Islet of Langerhans (tissue), 1 donor: ENCODE data around the gene PAFAH1B2.

Experiments used
- FAIRE-seq: peaks from one replicate; lab custom pipeline; 2011; peaks lifted over from hg19 to GRCh38; lab: Jason Lieb, UNC

Gene PAFAH1B2

DNA sequence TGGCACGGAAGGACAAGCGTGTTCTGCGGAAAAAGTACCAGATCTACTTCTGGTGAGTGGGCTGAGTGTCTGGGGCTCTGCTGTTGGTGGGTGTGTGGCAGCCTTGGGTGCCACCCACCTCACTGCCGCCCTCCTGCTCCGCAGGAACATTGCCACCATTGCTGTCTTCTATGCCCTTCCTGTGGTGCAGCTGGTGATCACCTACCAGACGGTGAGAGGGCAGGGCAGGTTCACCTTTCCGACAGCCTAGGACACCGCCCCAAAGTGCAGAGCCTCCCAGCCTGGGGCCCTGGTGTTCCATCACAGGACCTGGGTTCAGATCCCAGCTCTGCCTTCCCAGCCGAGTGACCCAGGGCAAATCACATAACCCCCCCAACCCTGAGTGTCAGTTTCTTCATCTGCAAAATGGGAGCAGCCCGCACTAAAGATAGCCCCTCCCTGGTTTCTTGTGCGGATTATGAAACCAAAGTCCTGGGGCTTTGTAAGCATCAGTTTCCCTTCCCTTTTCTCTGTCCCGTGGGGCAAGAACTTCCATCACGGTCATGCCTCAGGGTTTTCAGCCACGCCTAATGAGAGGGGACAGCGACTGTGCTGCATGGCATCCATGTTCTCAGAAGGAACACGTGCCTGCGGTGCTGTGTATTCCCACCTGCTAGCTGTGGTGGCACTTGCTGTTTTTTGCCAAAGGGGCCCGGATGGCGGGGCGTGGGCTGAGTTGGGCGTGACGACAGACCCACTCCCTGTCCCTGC, 45.3 kb downstream of the PAFAH1B2 start:
- FAIRE-seq, result no peak

- FAIRE-seq, result no peak
Observed at GRCh38 chr11:117189941-117190544, 46.0 kb downstream of the PAFAH1B2 start.

DNA sequence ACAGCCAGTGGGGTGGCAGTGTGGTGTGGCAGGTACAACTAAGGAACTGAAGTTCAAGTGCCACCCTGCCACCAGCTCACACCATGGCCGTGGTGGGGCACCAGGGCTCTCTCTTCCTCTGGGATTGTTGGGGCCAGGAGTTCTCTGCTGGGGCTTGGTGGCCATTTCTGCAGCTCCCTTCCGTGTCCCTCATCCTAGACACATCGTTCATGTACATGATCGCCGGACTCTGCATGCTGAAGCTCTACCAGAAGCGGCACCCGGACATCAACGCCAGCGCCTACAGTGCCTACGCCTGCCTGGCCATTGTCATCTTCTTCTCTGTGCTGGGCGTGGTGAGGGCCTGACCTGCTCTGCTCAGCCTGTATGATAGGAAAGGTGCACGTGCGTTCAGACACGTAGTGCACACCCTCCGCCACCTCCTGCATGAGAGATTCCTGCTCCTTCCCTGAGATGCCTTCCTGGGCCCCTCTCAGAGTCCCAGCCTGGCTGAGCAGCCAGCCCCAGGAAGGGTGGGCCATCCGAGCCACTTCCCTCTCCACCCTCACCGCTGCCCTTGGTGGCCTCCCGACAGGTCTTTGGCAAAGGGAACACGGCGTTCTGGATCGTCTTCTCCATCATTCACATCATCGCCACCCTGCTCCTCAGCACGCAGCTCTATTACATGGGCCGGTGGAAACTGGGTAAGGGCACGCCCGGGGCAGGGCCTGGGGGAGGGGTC, 47.8 kb downstream of the PAFAH1B2 start:
- FAIRE-seq, result no peak

- no peak for FAIRE-seq
Observed at GRCh38 chr11:117192401-117192875, 48.4 kb downstream of the PAFAH1B2 start.

- no peak for FAIRE-seq
Observed at GRCh38 chr11:117193130-117194020, 49.3 kb downstream of the PAFAH1B2 start.

- FAIRE-seq, result no peak
Observed at GRCh38 chr11:117194267-117194666, 50.2 kb downstream of the PAFAH1B2 start.

GRCh38 chr11:117195258-117195657, 51.2 kb downstream of the PAFAH1B2 start:
- FAIRE-seq, result no peak

DNA sequence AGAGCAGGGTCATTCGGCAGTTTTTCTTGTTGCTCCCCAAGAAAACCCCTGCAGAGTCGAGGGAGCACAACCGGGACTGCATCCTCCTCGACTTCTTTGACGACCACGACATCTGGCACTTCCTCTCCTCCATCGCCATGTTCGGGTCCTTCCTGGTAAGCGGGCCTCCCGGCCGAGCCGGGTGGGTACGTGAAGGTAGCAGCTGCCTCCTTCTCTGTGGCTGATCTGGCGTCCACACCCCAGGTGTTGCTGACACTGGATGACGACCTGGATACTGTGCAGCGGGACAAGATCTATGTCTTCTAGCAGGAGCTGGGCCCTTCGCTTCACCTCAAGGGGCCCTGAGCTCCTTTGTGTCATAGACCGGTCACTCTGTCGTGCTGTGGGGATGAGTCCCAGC, 51.7 kb downstream of the PAFAH1B2 start:
- no peak for FAIRE-seq

DNA sequence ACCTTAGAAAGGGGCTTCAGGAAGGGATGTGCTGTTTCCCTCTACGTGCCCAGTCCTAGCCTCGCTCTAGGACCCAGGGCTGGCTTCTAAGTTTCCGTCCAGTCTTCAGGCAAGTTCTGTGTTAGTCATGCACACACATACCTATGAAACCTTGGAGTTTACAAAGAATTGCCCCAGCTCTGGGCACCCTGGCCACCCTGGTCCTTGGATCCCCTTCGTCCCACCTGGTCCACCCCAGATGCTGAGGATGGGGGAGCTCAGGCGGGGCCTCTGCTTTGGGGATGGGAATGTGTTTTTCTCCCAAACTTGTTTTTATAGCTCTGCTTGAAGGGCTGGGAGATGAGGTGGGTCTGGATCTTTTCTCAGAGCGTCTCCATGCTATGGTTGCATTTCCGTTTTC, 52.9 kb downstream of the PAFAH1B2 start:
- FAIRE-seq, result no peak

- FAIRE-seq, result no peak
Observed at GRCh38 chr11:117197516-117198456, 53.7 kb downstream of the PAFAH1B2 start.

GRCh38 chr11:117198613-117199012, 54.5 kb downstream of the PAFAH1B2 start:
- FAIRE-seq, result no peak

DNA sequence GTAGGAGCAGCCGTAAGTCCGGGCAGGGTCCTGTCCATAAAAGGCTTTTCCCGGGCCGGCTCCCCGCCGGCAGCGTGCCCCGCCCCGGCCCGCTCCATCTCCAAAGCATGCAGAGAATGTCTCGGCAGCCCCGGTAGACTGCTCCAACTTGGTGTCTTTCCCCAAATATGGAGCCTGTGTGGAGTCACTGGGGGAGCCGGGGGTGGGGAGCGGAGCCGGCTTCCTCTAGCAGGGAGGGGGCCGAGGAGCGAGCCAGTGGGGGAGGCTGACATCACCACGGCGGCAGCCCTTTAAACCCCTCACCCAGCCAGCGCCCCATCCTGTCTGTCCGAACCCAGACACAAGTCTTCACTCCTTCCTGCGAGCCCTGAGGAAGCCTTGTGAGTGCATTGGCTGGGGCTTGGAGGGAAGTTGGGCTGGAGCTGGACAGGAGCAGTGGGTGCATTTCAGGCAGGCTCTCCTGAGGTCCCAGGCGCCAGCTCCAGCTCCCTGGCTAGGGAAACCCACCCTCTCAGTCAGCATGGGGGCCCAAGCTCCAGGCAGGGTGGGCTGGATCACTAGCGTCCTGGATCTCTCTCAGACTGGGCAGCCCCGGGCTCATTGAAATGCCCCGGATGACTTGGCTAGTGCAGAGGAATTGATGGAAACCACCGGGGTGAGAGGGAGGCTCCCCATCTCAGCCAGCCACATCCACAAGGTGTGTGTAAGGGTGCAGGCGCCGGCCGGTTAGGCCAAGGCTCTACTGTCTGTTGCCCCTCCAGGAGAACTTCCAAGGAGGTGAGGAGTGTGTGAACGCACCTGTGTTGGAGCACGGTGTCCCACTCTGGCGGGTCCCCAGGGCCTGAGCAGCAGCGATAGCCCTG, 55.2 kb downstream of the PAFAH1B2 start, which contains the start of gene TAGLN:
Gene TAGLN (plus strand): TSS at position 318 of the 863 bp plus-strand sequence. CDS start 3,644 bp downstream, outside the sequence.
- no peak for FAIRE-seq

DNA sequence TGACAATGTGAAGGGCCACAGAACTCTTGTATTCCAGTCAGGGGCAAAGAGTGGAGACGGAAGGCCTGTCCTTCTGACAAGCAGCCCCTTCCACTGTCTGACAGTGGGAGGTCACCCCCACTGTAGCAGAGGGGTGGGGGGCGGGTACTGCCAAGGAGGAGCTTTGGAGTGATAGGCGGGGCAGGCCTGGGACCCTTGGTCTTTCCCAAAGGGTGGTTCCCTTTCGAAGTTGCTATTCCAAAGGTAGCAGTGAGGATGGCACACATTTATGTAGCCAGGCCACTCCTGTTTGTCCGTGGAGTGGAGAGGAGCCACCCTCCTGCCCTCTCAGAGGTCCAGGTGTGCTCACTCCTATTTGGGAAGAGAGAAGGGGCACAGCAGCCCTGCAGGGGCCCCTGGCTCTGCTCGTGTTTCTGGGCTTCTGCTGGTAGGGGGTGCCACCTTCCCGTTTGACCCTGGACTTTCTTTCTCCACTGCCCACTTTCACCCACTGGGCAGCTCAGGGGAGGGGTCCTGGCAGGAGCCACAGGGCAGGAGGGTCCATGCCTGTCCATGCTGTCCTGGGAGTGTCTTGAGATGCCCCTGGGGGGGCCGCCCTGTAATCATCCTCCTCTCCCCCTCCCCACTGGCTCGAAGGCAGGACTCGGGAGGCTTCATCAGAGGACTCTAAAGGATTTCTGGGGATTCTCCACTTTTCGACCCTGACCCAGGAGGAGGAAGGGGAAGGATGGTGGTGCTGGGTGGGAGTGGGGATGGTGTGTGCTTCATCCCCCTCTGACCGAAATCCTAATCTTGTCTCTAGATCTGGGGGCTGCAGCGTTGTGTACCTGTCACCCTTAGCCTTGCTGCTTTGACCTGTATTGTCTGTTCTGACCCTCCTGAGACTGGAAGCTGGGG, 56.1 kb downstream of the PAFAH1B2 start:
- FAIRE-seq, result no peak

DNA sequence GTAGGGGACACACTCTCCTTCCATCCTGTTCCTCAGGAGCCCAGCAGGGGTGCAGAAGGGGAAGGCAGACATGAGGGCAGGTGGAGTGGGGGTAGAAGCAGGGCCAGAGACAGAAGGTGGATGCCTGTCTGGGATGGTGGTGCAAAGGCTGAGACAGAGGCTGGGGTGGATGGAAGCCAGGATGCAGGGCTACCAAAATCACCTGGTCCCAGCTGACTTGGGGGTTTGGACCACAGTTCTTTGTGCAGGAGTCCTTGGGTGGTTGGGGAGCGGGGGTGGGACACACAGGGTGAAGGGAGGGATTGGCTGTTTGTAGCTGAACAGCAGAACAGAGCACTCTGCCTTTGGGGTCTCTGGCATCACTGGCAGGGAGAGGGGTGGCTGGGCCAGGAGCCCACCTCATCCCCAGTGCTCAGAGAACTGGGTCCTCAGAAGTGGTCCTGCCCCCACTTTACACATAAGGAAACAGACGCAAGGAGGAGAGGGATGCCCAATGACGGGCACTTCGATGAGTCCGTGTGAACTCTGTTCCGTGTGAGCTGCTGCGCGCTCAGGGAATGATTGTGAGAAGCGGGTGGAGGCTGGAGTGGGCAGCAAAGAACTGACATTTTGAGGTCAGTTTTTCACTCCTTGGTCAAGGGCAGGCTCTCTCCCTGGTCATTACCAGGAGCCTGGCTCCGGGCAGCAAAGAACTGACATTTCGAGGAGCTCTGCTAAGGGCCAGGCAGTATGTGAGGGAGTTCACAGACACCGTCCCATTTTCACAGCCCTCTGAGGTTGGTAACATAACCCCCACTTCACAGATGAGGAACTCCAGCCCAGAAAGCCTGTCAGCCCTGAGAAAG, 56.9 kb downstream of the PAFAH1B2 start:
- FAIRE-seq, result no peak

GRCh38 chr11:117201658-117202305, 57.7 kb downstream of the PAFAH1B2 start:
- FAIRE-seq, result no peak

GRCh38 chr11:117202386-117203068, 58.4 kb downstream of the PAFAH1B2 start:
- no peak for FAIRE-seq

GRCh38 chr11:117203069-117203407, 59.0 kb downstream of the PAFAH1B2 start:
- no peak for FAIRE-seq
